DMS114 treated with DMSO at 0.1 percent for 48 hours (cell line): ENCODE results near the gene ERICH6B.
"Not testable (repeated sequence)": the region's sequence is repeated elsewhere in the genome, so short reads cannot be mapped to it uniquely, and the experiment has no call there.

Source experiments
- DNase-seq: peaks from one replicate; lab custom pipeline; 2025; ENCODE audit not compliant: unreplicated experiment; lab: John Stamatoyannopoulos, UW

The ERICH6B gene

GRCh38 chr13:45615501-45616101 is at the start of gene ERICH6B:
TSS of gene ERICH6B (minus strand) at chr13:45615739. CDS start at chr13:45597005, 18,734 bp downstream.
- DNase-seq = no peak

GRCh38 chr13:45662903-45663302 is 47.4 kb upstream of the ERICH6B start:
- DNase-seq = not testable (repeated sequence)

- no peak for DNase-seq
Observed at GRCh38 chr13:45662162-45662561, 46.6 kb upstream of the ERICH6B start.

- not testable (repeated sequence) for DNase-seq
Observed at GRCh38 chr13:45660458-45660857, 44.9 kb upstream of the ERICH6B start.

- no peak for DNase-seq
Observed at GRCh38 chr13:45659536-45659935, 44.0 kb upstream of the ERICH6B start.

- DNase-seq = no peak
Observed at GRCh38 chr13:45658586-45659235, 43.2 kb upstream of the ERICH6B start.

- no peak for DNase-seq
Observed at GRCh38 chr13:45654633-45655349, 39.3 kb upstream of the ERICH6B start.

GRCh38 chr13:45645263-45645662 is 29.7 kb upstream of the ERICH6B start:
- DNase-seq = not testable (repeated sequence)

GRCh38 chr13:45642159-45642558 is 26.6 kb upstream of the ERICH6B start:
- not testable (repeated sequence) for DNase-seq

- DNase-seq = not testable (repeated sequence)
Observed at GRCh38 chr13:45635291-45635690, 19.8 kb upstream of the ERICH6B start.

- DNase-seq = no peak
Observed at GRCh38 chr13:45630791-45631190, 15.3 kb upstream of the ERICH6B start.

GRCh38 chr13:45629940-45630339 is 14.4 kb upstream of the ERICH6B start:
- DNase-seq = no peak

GRCh38 chr13:45628094-45628493 is 12.6 kb upstream of the ERICH6B start:
- DNase-seq = no peak

- no peak for DNase-seq
Observed at GRCh38 chr13:45627656-45628055, 12.1 kb upstream of the ERICH6B start.

GRCh38 chr13:45626731-45627374 is 11.3 kb upstream of the ERICH6B start:
- DNase-seq = no peak

- DNase-seq = peak; percentile 0
Observed at GRCh38 chr13:45623516-45624090, 8.1 kb upstream of the ERICH6B start.

- DNase-seq = no peak
Observed at GRCh38 chr13:45621950-45622349, 6.4 kb upstream of the ERICH6B start.

- DNase-seq = no peak
Observed at GRCh38 chr13:45607931-45608330, 7.6 kb downstream of the ERICH6B start.

GRCh38 chr13:45604892-45605291 is 10.6 kb downstream of the ERICH6B start:
- DNase-seq = no peak

GRCh38 chr13:45603338-45603737 is 12.2 kb downstream of the ERICH6B start:
- DNase-seq = no peak
